ENCODE measurements around the gene ARID1B.
A peak's percentile ranks its signal among the peaks of the same experiment; 100 is the strongest.

ARID1B gene

DNA sequence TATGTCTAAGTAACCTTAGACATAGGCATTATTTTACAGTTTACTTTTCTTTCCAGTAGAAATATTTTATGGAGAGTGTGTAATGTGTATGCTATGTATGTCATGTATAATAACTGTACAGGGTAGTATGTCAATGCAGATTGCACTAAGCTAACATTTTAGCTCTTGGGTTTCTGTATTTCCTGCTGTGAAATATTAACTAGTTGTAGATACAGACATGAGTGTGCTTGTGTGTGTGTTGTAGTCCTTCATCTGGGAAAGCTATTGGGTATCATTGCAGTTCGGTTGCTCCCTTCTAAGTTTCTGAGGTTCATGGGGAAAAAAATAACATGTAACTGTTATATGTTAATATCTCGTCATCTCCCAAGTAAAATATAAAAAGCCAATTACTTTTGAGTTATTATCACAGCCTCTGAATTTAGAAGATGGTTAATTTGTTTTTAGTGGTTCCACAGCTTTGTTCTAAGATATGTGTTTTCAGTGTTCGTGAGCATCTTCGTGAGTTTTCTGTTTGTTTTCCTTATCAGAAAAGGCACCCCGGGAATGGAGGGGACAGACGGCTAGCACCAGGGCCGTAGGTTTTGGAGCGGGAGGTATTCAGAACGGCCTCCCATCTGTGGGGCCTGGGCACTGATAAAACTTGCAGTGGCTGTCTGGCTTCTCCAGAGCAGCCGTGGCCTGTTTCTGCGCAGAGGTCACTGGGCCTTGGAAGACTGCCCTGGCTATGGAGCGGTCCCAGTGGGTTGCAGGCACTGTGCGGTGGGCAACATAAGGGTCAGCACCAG, 215.0 kb downstream of the ARID1B start:
- no peak for DNase-seq (ENCODE audit: low read depth in 2 of 2)

DNA sequence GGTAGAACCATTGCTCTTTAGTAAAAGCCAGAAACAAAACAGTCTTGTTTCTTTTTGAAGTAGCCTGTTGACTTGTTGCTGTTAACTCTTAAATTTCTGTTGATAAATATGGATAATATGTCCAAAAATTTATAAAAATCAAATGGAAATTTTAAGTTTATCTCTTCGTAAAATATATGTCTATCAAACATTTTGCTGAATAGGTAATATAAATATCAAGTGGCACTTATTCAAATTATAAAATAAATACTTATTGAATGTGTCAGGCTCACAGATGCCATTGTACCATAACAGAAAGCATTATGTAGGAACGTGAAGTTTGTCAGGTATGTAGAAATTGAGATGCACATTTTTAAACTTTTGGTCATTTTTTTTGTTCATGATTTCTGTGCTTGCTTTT, 216.5 kb downstream of the ARID1B start:
- DNase-seq (ENCODE audit: low read depth in 2 of 2), result no peak

GRCh38 chr6:156994215-156995076, 217.3 kb downstream of the ARID1B start:
- no peak for DNase-seq (ENCODE audit: low read depth in 2 of 2)

- no peak for DNase-seq (ENCODE audit: low read depth in 2 of 2)
Measured at GRCh38 chr6:156995502-156995901, 218.3 kb downstream of the ARID1B start.

- DNase-seq (ENCODE audit: low read depth in 2 of 2), result no peak
Measured at GRCh38 chr6:156996265-156996664, 219.1 kb downstream of the ARID1B start.

DNA sequence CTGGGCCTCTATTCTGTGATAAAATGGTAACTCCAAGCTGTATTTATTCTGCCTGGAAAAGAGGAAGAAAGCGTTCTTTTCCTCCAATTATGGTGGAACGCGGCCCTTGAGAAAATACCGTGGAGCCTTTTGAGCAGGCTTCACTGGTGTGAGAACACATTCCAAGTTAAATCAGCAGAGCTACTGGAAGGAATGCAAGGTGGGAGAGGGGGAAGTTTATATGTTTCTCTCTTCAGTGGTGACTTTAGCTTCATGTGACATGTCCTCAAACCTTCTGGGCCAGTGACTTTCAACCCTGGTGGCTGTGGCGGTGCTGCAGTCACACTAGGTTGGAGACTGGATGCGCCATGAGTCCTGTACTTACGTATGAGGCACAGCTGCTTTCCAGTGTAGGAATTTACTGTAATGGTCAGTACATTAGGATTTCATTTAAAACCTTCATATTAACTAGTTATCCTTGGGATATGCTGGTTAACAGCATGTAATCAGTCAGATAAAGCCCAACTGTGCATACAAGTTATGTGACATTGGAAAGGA, 221.7 kb downstream of the ARID1B start:
- DNase-seq (ENCODE audit: low read depth in 2 of 2), result no peak

- DNase-seq (ENCODE audit: low read depth in 2 of 2), result no peak
Measured at GRCh38 chr6:156999762-157000161, 222.6 kb downstream of the ARID1B start.

- DNase-seq (ENCODE audit: low read depth in 2 of 2), result no peak
Measured at GRCh38 chr6:157001716-157002115, 224.5 kb downstream of the ARID1B start.

DNA sequence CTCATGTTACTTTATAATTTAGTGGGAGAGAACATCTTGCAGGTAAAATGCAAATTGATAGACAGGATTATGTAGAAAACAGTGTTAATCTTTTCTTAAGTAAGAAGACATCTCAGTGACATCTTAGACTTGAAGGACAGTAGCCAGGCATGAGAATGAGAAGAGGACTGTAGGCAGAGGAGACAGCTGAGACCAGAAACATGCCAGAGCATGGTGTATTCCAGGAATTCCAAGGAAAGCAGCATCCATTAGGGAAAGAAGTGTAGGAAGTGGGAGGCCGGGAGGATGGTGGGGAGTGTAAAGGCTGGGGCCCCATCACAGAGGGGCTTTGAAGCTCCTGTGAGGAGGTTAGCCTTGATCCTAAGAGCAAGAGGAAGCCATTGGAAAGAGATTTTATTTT, 225.6 kb downstream of the ARID1B start:
- DNase-seq (ENCODE audit: low read depth in 2 of 2), result no peak

DNA sequence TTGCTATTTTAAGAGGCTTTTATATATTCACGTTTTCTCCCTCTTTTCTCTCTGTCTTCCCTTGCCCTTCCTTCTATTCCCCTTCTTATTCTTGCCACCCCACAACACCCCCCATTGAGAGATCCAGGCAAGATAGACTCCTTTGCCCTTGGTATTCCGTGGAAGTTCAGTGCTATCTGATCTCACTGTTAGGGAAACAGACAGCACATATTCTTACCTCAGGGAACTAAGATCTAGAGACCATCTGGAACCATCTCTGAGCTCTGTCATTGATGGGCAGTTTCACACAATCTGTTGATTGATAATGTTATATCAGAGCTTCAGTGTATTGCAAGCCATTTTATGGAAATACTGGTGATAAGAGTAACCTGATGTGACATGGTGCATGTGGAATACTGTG, 228.8 kb downstream of the ARID1B start:
- no peak for DNase-seq (ENCODE audit: low read depth in 2 of 2)

- no peak for DNase-seq (ENCODE audit: low read depth in 2 of 2)
Measured at GRCh38 chr6:157008568-157008967, 231.4 kb downstream of the ARID1B start.

GRCh38 chr6:157012355-157012754, 235.2 kb downstream of the ARID1B start:
- no peak for DNase-seq (ENCODE audit: low read depth in 2 of 2)

GRCh38 chr6:157013649-157014304, 236.6 kb downstream of the ARID1B start:
- no peak for DNase-seq (ENCODE audit: low read depth in 2 of 2)

DNA sequence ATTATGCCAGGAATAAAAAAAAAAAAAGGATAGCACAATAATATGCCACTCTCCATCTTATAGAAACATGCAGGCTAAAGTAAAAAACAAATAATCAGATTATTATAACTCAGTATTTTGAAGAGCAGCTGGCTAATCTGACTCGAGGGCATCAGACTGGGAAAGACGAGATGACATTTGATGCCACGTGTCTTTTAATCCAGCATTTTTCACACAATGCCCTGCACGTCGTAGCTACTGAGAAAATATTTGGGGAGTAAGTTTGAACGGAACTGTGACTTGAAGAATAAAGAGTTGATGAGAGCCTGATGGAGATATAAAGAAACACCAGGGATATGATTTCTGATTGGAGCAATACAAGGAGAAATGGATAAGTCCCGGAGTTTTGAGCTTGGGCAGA, 237.7 kb downstream of the ARID1B start:
- DNase-seq (ENCODE audit: low read depth in 2 of 2), result no peak

DNA sequence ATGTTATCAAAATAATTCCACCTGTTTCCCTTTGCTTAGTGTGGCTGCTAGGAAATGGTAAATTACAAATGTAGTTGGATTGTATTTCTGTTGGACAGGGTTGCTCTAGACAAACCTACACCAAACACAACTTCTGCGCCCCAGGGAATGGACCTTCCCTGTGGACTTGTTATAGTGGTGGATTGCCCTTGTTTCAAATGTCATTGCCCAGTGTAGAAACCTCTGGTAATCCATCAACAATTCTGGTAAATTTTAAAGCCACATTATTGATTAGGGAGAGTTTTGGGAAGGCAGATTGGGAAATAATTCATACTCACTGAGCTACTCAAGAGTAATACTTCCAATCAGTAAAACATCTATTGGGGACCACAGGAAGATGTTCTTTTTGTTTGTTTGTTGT, 239.8 kb downstream of the ARID1B start:
- no peak for DNase-seq (ENCODE audit: low read depth in 2 of 2)

GRCh38 chr6:157017861-157018260, 240.7 kb downstream of the ARID1B start:
- no peak for DNase-seq (ENCODE audit: low read depth in 2 of 2)

DNA sequence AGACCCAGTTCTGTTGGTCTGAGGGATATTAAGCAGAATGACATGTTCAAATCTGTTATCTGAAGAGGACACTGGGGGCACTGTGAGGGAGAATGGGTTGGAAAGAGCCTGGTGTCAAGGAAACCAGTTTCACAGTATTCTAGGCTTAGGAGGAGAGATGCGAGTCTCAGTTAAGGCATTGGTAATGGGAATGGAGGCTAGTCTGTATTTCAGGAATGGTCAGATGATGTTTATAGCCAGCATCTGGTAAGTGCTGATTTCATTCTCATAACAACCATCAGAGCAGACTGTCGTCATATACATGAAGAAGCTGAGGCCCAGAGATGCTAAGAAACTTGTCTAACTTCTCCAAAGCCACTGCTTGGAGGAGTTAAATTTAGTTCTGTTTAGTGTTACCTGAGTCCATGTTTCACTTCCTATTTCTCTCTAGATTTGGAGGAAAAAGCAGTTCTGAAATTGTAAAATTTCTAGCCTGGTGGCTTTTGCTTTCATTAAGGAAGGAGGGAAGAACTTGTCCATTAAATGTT, 242.0 kb downstream of the ARID1B start:
- no peak for DNase-seq (ENCODE audit: low read depth in 2 of 2)

- DNase-seq (ENCODE audit: low read depth in 2 of 2), result no peak
Measured at GRCh38 chr6:157019733-157020132, 242.6 kb downstream of the ARID1B start.

- DNase-seq (ENCODE audit: low read depth in 2 of 2), result no peak
Measured at GRCh38 chr6:157020398-157020797, 243.2 kb downstream of the ARID1B start.

DNA sequence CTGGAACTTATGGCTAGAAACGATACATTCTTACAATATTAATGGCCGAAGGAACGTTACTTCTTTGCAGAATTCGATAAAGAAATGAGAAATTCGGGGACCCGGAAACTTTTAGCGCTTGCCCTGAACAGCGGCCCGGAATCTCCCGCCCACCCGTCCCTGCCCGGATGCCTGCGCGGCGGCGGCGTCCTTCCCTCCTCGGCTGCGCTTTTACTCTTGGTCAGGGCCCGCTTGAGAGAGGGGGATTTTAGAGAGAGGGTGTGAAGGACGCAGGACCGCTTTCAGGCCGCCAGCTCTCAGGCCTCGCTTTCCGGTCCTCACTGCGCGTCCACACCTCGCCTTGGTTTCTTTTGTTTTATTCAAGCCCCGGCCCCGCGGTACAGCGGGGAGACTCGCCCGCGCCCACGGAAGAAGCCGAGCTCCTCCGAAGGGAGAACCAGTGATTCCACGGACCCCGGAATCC, 243.7 kb downstream of the ARID1B start:
- peak; percentile 25 to 27 for DNase-seq (ENCODE audit: low read depth in 2 of 2)

GRCh38 chr6:157021344-157021992, 244.3 kb downstream of the ARID1B start:
- peak; percentile 75 to 79 for DNase-seq (ENCODE audit: low read depth in 2 of 2)

Measured in activated CD4-positive, alpha-beta T cell treated with anti-CD3 and anti-CD28 coated beads for 24 hours (primary cell).